Trophoblast cell (in vitro differentiated cells and primary cell): Measurements from ENCODE around the gene LMF1.

Source experiments
- DNase-seq, 2 donors: peaks; one replicate each; pipeline ENCODE4 v3.0.0-alpha.2; 2016
- H2AFZ ChIP-seq: 2 replicates; pipeline ENCODE4 v1.6.1; 2013; ENCODE audit warnings: low read length, moderate library complexity, mild to moderate bottlenecking; ENCODE audit not compliant: insufficient read depth, poor library complexity
- H2AK5ac ChIP-seq: 2 replicates; pipeline ENCODE4 v1.6.1; 2013; ENCODE audit warnings: mild to moderate bottlenecking, low read length
- H2BK120ac ChIP-seq: 2 replicates; pipeline ENCODE4 v1.6.1; 2013; ENCODE audit warnings: low read length, mild to moderate bottlenecking, moderate library complexity; ENCODE audit not compliant: insufficient read depth, poor library complexity
- H2BK12ac ChIP-seq: 2 replicates; pipeline ENCODE4 v1.6.1; 2013; ENCODE audit warnings: mild to moderate bottlenecking, low read length, moderate library complexity
- H2BK5ac ChIP-seq: 2 replicates; pipeline ENCODE4 v1.6.1; 2013; ENCODE audit warnings: low read length, low read depth, moderate library complexity, mild to moderate bottlenecking; ENCODE audit not compliant: poor library complexity
- H3K14ac ChIP-seq: 2 replicates; pipeline ENCODE4 v1.6.1; 2013; ENCODE audit warnings: mild to moderate bottlenecking, low read length
- H3K18ac ChIP-seq: 2 replicates; pipeline ENCODE4 v1.6.1; 2013; ENCODE audit warnings: mild to moderate bottlenecking, low read length
- H3K23ac ChIP-seq: 2 replicates; pipeline ENCODE4 v1.6.1; 2013; ENCODE audit warnings: low read length
- H3K27ac ChIP-seq: 2 replicates; pipeline ENCODE4 v1.5.1; 2013; ENCODE audit warnings: low read depth, mild to moderate bottlenecking, inconsistent platforms, low read length, moderate library complexity
- H3K27me3 ChIP-seq: 2 replicates; pipeline ENCODE4 v1.6.1; 2013; ENCODE audit warnings: inconsistent platforms, mild to moderate bottlenecking, low read length, moderate library complexity; ENCODE audit not compliant: insufficient read depth
- H3K36me3 ChIP-seq, 2 experiments: 1 replicate in 1 of 2; 2 replicates in 1 of 2; pipeline ENCODE4 v1.6.1; 2013; ENCODE audit warnings: low read length in 2 of 2, mild to moderate bottlenecking in 2 of 2, moderate library complexity in 1 of 2; ENCODE audit not compliant: insufficient read depth in 2 of 2, control insufficient read depth in 1 of 2
- H3K4ac ChIP-seq: 2 replicates; pipeline ENCODE4 v1.6.1; 2013; ENCODE audit warnings: low read depth, mild to moderate bottlenecking, low read length, moderate library complexity
- H3K4me1 ChIP-seq, 2 experiments: 1 replicate in 1 of 2; 2 replicates in 1 of 2; pipeline ENCODE4 v1.6.1; 2013; ENCODE audit warnings: low read length in 2 of 2, mild to moderate bottlenecking in 2 of 2, moderate library complexity in 1 of 2; ENCODE audit not compliant: insufficient read depth in 2 of 2, control insufficient read depth in 1 of 2
- H3K4me2 ChIP-seq: 2 replicates; pipeline ENCODE4 v1.6.1; 2013; ENCODE audit warnings: inconsistent platforms, mild to moderate bottlenecking, low read length, moderate library complexity
- H3K4me3 ChIP-seq: 2 replicates; pipeline ENCODE4 v1.5.1; 2013; ENCODE audit warnings: mild to moderate bottlenecking, low read depth, low read length, inconsistent platforms
- H3K79me1 ChIP-seq: one replicate; pipeline ENCODE4 v1.6.1; 2013; ENCODE audit warnings: low read length
- H3K79me2 ChIP-seq: 2 replicates; pipeline ENCODE4 v1.6.1; 2013; ENCODE audit warnings: low read length, mild to moderate bottlenecking; ENCODE audit not compliant: control insufficient read depth, insufficient read depth, poor library complexity
- H3K9ac ChIP-seq: 2 replicates; pipeline ENCODE4 v1.6.1; 2013; ENCODE audit warnings: mild to moderate bottlenecking, low read length
- H3K9me3 ChIP-seq: 2 replicates; pipeline ENCODE4 v1.6.1; 2013; ENCODE audit warnings: low read depth, mild to moderate bottlenecking, control low read depth, inconsistent platforms, low read length; ENCODE audit not compliant: insufficient read depth
- H4K12ac ChIP-seq: 2 replicates; pipeline ENCODE4 v1.6.1; 2013; ENCODE audit warnings: low read depth, mild to moderate bottlenecking, low read length, moderate library complexity
- H4K8ac ChIP-seq: 2 replicates; pipeline ENCODE4 v1.6.1; 2013; ENCODE audit warnings: low read depth, mild to moderate bottlenecking, low read length, moderate library complexity
- H4K91ac ChIP-seq: one replicate; pipeline ENCODE4 v1.6.1; 2013; ENCODE audit warnings: low read depth, mild to moderate bottlenecking, low read length, moderate library complexity
- WGBS: extraction: QIAGEN DNeasy Blood & Tissue Kit; methylation state at CpG from one replicate; pipeline ENCODE4 v1.1.7; 2013; ENCODE audit warnings: missing lambda C conversion rate; ENCODE audit not compliant: insufficient read length, insufficient coverage; ENCODE audit errors: extremely low coverage; 5-methylcytosine and 5-hydroxymethylcytosine counted together

LMF1 gene

GRCh38 chr16:939311-939710, 31.5 kb downstream of the LMF1 start:
- Histone ChIP-seq H3K4me2 (no peak overlapping the region), H3K9me3 (peaks cover 24% of the 10 kb centered on the region), H3K4me1 (no peaks in the 10 kb centered on the region), H3K79me2 (no peaks in the 10 kb centered on the region), H3K9ac (no peak overlapping the region), H4K8ac (no peak overlapping the region), H2BK120ac (no peak overlapping the region), H3K4me3 (no peak overlapping the region), H3K79me1 (no peaks in the 10 kb centered on the region), H2AFZ (no peak overlapping the region), H4K12ac (no peak overlapping the region), H3K4ac (no peak overlapping the region), H3K36me3 (no peaks in the 10 kb centered on the region), H4K91ac (no peak overlapping the region), H3K27ac (no peak overlapping the region), H2AK5ac (no peak overlapping the region), H3K23ac (no peak overlapping the region), H3K18ac (no peak overlapping the region), H2BK12ac (no peak overlapping the region), H3K27me3 (no peaks in the 10 kb centered on the region), H2BK5ac (no peak overlapping the region), H3K14ac (no peak overlapping the region)
- no peak for DNase-seq
- no CpG with 5 or more reads among the region's 27 CpGs for WGBS

DNA sequence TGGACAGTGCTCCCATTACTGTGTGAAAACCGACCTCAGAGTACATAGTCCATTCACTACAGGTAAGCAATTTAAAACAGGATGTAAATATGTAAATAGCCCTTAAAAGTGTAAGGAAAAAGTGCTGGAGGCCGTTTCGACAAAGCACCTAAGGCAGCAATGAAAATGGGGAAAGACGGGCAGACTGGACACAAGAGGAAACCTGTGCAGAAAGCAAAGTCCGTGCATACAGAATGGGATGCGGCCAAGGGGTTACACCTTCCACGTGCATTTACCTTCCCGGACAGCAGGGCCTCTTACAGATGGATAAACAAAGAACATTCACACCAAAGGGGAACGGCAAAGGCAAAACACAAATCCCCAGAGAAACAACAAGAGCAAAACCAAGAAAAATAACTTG, 32.0 kb downstream of the LMF1 start:
- H3K9ac ChIP-seq = no peak overlapping the region
- DNase-seq = no peak
- no peak overlapping the region for H3K14ac ChIP-seq
- H3K36me3 ChIP-seq = peaks cover 0 to under 1% of the 10 kb centered on the region in 2 experiments
- H2BK120ac ChIP-seq = no peak overlapping the region
- no peak overlapping the region for H3K23ac ChIP-seq
- H4K8ac ChIP-seq = no peak overlapping the region
- H3K18ac ChIP-seq = no peak overlapping the region
- H2BK5ac ChIP-seq = no peak overlapping the region
- no peaks in the 10 kb centered on the region for H3K79me2 ChIP-seq
- peaks cover 22% of the 10 kb centered on the region for H3K9me3 ChIP-seq
- no peak overlapping the region for H3K27ac ChIP-seq
- H3K79me1 ChIP-seq = no peaks in the 10 kb centered on the region
- H3K4me1 ChIP-seq = no peaks in the 10 kb centered on the region
- H2BK12ac ChIP-seq = no peak overlapping the region
- no CpG with 5 or more reads among the region's 9 CpGs for WGBS
- H3K4me2 ChIP-seq = no peak overlapping the region
- no peaks in the 10 kb centered on the region for H3K27me3 ChIP-seq
- no peak overlapping the region for H2AK5ac ChIP-seq
- no peak overlapping the region for H3K4me3 ChIP-seq
- no peak overlapping the region for H4K91ac ChIP-seq
- no peak overlapping the region for H4K12ac ChIP-seq
- H2AFZ ChIP-seq = no peak overlapping the region
- H3K4ac ChIP-seq = no peak overlapping the region

GRCh38 chr16:938136-938535, 32.6 kb downstream of the LMF1 start:
- no peak overlapping the region for H3K4me2 ChIP-seq
- no peaks in the 10 kb centered on the region for H3K79me1 ChIP-seq
- no peak overlapping the region for H2BK12ac ChIP-seq
- H3K4ac ChIP-seq = no peak overlapping the region
- no peak overlapping the region for H4K12ac ChIP-seq
- H3K4me3 ChIP-seq = no peak overlapping the region
- H3K4me1 ChIP-seq = no peaks in the 10 kb centered on the region
- no CpG with 5 or more reads among the region's 18 CpGs for WGBS
- no peak overlapping the region for H2BK5ac ChIP-seq
- no peak overlapping the region for H3K14ac ChIP-seq
- H3K23ac ChIP-seq = no peak overlapping the region
- no peak overlapping the region for H2BK120ac ChIP-seq
- no peak for DNase-seq
- H3K27me3 ChIP-seq = no peaks in the 10 kb centered on the region
- H4K91ac ChIP-seq = no peak overlapping the region
- no peak overlapping the region for H3K27ac ChIP-seq
- no peak overlapping the region for H3K18ac ChIP-seq
- H4K8ac ChIP-seq = no peak overlapping the region
- H3K79me2 ChIP-seq = no peaks in the 10 kb centered on the region
- H2AK5ac ChIP-seq = no peak overlapping the region
- peaks cover 27% of the 10 kb centered on the region for H3K9me3 ChIP-seq
- H2AFZ ChIP-seq = no peak overlapping the region
- H3K9ac ChIP-seq = no peak overlapping the region
- peaks cover 3 to 6% of the 10 kb centered on the region in 2 experiments for H3K36me3 ChIP-seq

DNA sequence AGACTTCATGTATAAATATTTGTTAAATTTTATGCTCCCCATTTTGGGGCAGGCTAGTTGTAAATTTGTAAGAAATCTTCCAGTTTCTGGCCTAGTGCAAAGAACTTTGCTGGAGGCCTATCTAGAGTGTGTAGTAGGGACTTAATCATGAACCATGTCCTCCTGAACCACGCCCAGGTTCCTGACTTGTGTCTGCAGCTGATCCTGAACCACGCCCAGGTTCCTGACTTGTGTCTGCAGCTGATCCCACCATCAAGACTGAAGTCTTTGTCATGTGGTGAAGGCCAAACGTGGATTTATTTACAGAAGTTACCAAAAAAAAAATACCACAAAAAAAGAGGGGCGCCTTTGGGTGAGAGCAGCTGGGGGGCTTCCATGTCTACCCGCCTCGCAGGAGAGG, 33.1 kb downstream of the LMF1 start:
- Histone ChIP-seq H4K12ac (no peak overlapping the region), H2BK5ac (no peak overlapping the region), H3K27ac (no peak overlapping the region), H4K8ac (no peak overlapping the region), H3K79me2 (no peaks in the 10 kb centered on the region), H2BK120ac (no peak overlapping the region), H3K14ac (no peak overlapping the region), H3K23ac (no peak overlapping the region), H3K18ac (no peak overlapping the region), H3K36me3 (peaks cover 3 to 6% of the 10 kb centered on the region in 2 experiments), H3K9ac (no peak overlapping the region), H3K27me3 (no peaks in the 10 kb centered on the region), H3K4me1 (no peaks in the 10 kb centered on the region), H2AK5ac (no peak overlapping the region), H3K79me1 (no peaks in the 10 kb centered on the region), H3K4ac (no peak overlapping the region), H3K4me3 (no peak overlapping the region), H3K9me3 (peaks cover 30% of the 10 kb centered on the region), H2AFZ (no peak overlapping the region), H3K4me2 (no peak overlapping the region), H2BK12ac (no peak overlapping the region), H4K91ac (no peak overlapping the region)
- no CpG with 5 or more reads among the region's 6 CpGs for WGBS
- DNase-seq = no peak
